IPS-18a (cell line): ENCODE measurements around the gene MYO16.

Experiments used
- H3K27ac ChIP-seq: one replicate; pipeline ENCODE4 v1.5.1; 2013; ENCODE audit warnings: low read length
- H3K27me3 ChIP-seq: one replicate; pipeline ENCODE4 v1.6.1; 2013; ENCODE audit warnings: mild to moderate bottlenecking, low read length; ENCODE audit not compliant: control insufficient read depth, insufficient read depth
- H3K36me3 ChIP-seq: one replicate; pipeline ENCODE4 v1.6.1; 2013; ENCODE audit warnings: low read depth, low read length; ENCODE audit not compliant: control insufficient read depth
- H3K4me1 ChIP-seq: one replicate; pipeline ENCODE4 v1.6.1; 2013; ENCODE audit warnings: low read depth, low read length; ENCODE audit not compliant: control insufficient read depth
- H3K4me3 ChIP-seq: one replicate; pipeline ENCODE4 v1.5.1; 2013; ENCODE audit warnings: low read length
- H3K9ac ChIP-seq: one replicate; pipeline ENCODE4 v1.6.1; 2013; ENCODE audit warnings: mild to moderate bottlenecking, low read length, moderate library complexity
- H3K9me3 ChIP-seq: one replicate; pipeline ENCODE4 v1.6.1; 2013; ENCODE audit warnings: low read depth, low read length; ENCODE audit not compliant: control insufficient read depth

The MYO16 gene

GRCh38 chr13:108667205-108667604 lies 37.8 kb downstream of the MYO16 start:
- Histone ChIP-seq H3K4me1 (no peaks in the 10 kb centered on the region), H3K27ac (no peak overlapping the region), H3K9me3 (peaks cover 7% of the 10 kb centered on the region), H3K27me3 (no peaks in the 10 kb centered on the region), H3K36me3 (no peaks in the 10 kb centered on the region), H3K4me3 (no peak overlapping the region), H3K9ac (no peak overlapping the region)

DNA sequence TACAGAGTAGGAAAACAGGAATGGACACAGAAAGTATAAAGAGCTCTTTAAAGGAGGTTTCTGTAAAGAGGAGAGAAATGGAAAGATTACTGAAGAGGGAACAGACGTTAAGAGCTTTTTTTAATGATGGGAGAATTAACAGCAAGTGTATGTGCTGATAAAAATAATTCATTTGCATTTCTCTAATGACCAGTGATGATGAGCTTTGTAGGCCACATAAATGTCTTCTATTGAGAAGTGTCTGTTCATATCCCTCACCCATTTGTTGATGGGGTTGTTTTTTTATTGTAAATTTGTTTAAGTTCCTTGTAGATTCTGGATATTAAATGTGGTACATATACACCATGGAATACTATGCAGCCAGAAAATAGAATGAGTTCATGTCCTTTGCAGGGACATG lies 40.0 kb downstream of the MYO16 start:
- Histone ChIP-seq H3K4me1 (no peaks in the 10 kb centered on the region), H3K27me3 (no peaks in the 10 kb centered on the region), H3K36me3 (no peaks in the 10 kb centered on the region), H3K4me3 (no peak overlapping the region), H3K9ac (no peak overlapping the region), H3K9me3 (peaks cover 7% of the 10 kb centered on the region), H3K27ac (no peak overlapping the region)

- no peaks in the 10 kb centered on the region for H3K36me3 ChIP-seq
- H3K9me3 ChIP-seq, result peaks cover 3% of the 10 kb centered on the region
- H3K4me3 ChIP-seq, result no peak overlapping the region
- H3K27ac ChIP-seq, result no peak overlapping the region
- no peaks in the 10 kb centered on the region for H3K4me1 ChIP-seq
- H3K27me3 ChIP-seq, result no peaks in the 10 kb centered on the region
- H3K9ac ChIP-seq, result no peak overlapping the region
These were observed 44.9 kb downstream of the MYO16 start for GRCh38 chr13:108674346-108674745.

GRCh38 chr13:108674771-108675170 lies 45.4 kb downstream of the MYO16 start:
- H3K36me3 ChIP-seq, result no peaks in the 10 kb centered on the region
- H3K27me3 ChIP-seq, result no peaks in the 10 kb centered on the region
- no peak overlapping the region for H3K9ac ChIP-seq
- no peaks in the 10 kb centered on the region for H3K4me1 ChIP-seq
- no peak overlapping the region for H3K27ac ChIP-seq
- peaks cover 1% of the 10 kb centered on the region for H3K9me3 ChIP-seq
- H3K4me3 ChIP-seq, result no peak overlapping the region

DNA sequence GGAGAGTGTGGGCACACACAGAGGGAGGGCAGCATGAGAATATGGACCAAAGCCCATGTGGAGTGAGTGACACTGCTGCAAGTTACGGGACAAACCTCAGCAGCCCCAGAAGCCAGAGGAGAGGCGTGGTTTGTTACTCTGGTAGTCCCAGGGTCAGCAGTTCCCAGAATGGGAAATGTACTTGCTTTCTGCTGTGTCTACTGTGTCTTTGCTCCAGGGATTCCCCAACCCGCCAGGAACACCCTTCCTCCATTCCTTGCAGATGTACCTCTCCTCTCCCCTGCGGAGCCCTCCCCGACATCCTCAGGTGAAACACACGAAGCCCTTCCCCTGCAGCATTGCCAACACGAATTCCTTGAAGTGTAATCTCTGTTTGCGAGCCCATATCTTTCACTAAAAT lies 47.2 kb downstream of the MYO16 start:
- Histone ChIP-seq H3K27ac (no peak overlapping the region), H3K9me3 (no peaks in the 10 kb centered on the region), H3K4me3 (no peak overlapping the region), H3K27me3 (no peaks in the 10 kb centered on the region), H3K36me3 (no peaks in the 10 kb centered on the region), H3K9ac (no peak overlapping the region), H3K4me1 (no peaks in the 10 kb centered on the region)

DNA sequence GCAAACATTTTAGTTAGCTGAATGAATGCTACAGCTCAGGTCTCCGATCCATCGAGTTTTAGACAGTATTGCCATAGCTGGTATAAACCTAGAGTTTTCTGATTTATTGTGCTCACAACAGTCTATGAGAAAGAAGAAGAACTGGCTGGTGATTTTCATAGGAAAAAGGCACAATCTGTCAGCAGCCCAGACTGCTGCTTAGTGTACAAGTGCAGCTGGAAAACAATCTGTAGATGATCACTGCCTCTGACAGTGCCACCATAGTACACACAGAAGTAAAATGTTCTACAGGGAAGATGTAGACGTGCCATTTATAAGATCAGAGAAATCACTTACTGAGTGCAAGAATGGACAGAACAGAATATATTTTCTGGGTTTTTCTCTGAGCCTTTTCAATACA lies 48.4 kb downstream of the MYO16 start:
- Histone ChIP-seq H3K4me3 (no peak overlapping the region), H3K9ac (no peak overlapping the region), H3K9me3 (no peaks in the 10 kb centered on the region), H3K36me3 (no peaks in the 10 kb centered on the region), H3K27ac (no peak overlapping the region), H3K27me3 (no peaks in the 10 kb centered on the region), H3K4me1 (no peaks in the 10 kb centered on the region)

- Histone ChIP-seq H3K4me3 (no peak overlapping the region), H3K9me3 (no peaks in the 10 kb centered on the region), H3K27ac (no peak overlapping the region), H3K27me3 (no peaks in the 10 kb centered on the region), H3K9ac (no peak overlapping the region), H3K36me3 (no peaks in the 10 kb centered on the region), H3K4me1 (no peaks in the 10 kb centered on the region)
These were observed 50.6 kb downstream of the MYO16 start for GRCh38 chr13:108680011-108680410.

DNA sequence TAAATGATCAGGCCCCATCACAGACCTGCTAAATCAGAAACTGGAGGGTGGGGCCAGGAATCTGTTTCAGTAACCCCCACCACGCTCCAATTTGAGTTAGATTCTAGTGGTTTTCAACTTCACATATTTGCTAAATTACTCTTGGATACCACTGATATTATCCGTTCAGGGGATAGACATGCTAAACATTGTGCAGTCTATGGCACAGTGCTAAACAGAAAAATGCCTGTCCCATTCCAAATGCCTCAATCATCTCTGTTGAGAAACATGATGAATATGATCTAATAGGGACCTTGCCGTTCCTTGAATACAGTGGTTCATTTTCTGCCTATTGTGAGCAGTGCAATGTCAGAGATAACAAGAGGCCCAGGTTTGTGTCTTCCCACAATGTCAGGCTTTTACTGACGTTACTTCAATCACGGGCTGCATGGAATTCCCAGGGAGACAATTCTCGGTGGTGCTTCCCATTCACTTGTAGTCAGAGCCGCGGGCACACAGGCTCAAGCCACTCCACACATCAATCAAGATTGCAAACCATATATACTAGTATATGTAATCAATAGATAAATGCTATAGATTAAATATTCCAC lies 52.7 kb downstream of the MYO16 start:
- Histone ChIP-seq H3K9ac (no peak overlapping the region), H3K27me3 (no peaks in the 10 kb centered on the region), H3K4me3 (no peak overlapping the region), H3K4me1 (no peaks in the 10 kb centered on the region), H3K36me3 (no peaks in the 10 kb centered on the region), H3K9me3 (no peaks in the 10 kb centered on the region), H3K27ac (no peak overlapping the region)

GRCh38 chr13:108682714-108683113 lies 53.3 kb downstream of the MYO16 start:
- Histone ChIP-seq H3K4me3 (no peak overlapping the region), H3K9ac (no peak overlapping the region), H3K27ac (no peak overlapping the region), H3K4me1 (no peaks in the 10 kb centered on the region), H3K27me3 (no peaks in the 10 kb centered on the region), H3K9me3 (no peaks in the 10 kb centered on the region), H3K36me3 (no peaks in the 10 kb centered on the region)

DNA sequence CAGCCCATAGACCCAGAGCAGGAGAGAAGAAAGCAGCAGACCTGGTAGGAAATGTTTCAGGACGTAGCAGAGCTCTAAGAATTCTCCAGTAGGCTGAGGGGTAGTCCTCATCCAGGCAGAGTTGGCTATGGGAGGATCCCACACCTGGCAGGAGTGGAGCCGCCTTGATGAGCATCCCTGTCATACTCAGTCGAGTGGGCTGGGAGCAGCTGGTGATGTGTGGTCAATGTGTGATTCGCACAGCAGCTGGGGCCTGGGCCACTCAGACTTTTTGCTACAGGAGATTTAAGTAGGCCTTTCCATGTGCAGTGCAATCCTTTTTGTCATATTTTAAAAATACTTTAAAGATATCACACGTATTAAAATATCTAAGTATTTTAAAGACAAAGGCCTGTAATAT lies 56.6 kb downstream of the MYO16 start:
- Histone ChIP-seq H3K4me1 (no peaks in the 10 kb centered on the region), H3K9me3 (no peaks in the 10 kb centered on the region), H3K27ac (no peak overlapping the region), H3K36me3 (no peaks in the 10 kb centered on the region), H3K9ac (no peak overlapping the region), H3K27me3 (no peaks in the 10 kb centered on the region), H3K4me3 (no peak overlapping the region)

- H3K9me3 ChIP-seq, result no peaks in the 10 kb centered on the region
- no peaks in the 10 kb centered on the region for H3K36me3 ChIP-seq
- no peaks in the 10 kb centered on the region for H3K4me1 ChIP-seq
- H3K9ac ChIP-seq, result no peak overlapping the region
- H3K27ac ChIP-seq, result no peak overlapping the region
- no peaks in the 10 kb centered on the region for H3K27me3 ChIP-seq
- H3K4me3 ChIP-seq, result no peak overlapping the region
These were observed 61.3 kb downstream of the MYO16 start for GRCh38 chr13:108690726-108691125.

- no peak overlapping the region for H3K4me3 ChIP-seq
- H3K27ac ChIP-seq, result no peak overlapping the region
- no peak overlapping the region for H3K9ac ChIP-seq
- no peaks in the 10 kb centered on the region for H3K4me1 ChIP-seq
- no peaks in the 10 kb centered on the region for H3K36me3 ChIP-seq
- peaks cover 4% of the 10 kb centered on the region for H3K9me3 ChIP-seq
- no peaks in the 10 kb centered on the region for H3K27me3 ChIP-seq
These were observed 71.2 kb downstream of the MYO16 start for GRCh38 chr13:108700422-108701170.
